Skeletal muscle cell (primary cell): ENCODE results near the gene SMIM31.

Experiments used
- DNase-seq: peaks from one replicate; pipeline ENCODE4 v3.0.0-alpha.2; 2010; ENCODE audit warnings: low read depth
- H3K4me3 ChIP-seq: 2 replicates; pipeline ENCODE4 v1.5.1; 2011; ENCODE audit warnings: low read depth, mild to moderate bottlenecking, control low read depth, low read length, moderate library complexity

Gene SMIM31

GRCh38 chr4:164779811-164780216 lies 25.9 kb downstream of the SMIM31 start:
- DNase-seq, result peak; percentile 5
- H3K4me3 ChIP-seq, result no peak overlapping the region

DNA sequence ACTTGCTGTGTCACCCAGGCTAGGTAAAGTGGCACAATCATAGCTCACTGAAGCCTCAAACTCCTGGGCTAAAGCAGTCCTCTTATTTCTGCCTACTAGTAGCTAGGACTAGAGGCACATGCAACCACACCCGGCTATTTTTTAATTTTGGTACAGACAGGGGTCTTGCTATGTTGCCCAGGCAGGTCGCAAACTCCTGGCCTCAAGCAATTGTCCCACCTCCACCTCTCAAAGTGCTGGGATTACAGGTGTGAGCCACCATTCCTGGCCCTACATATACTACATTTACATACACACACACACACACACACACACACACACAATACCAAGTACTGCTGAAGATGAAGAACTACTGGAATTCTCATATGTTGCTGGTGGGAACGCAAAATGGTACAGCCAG lies 26.9 kb downstream of the SMIM31 start:
- no peak for DNase-seq
- H3K4me3 ChIP-seq, result no peak overlapping the region

- DNase-seq, result no peak
- H3K4me3 ChIP-seq, result no peak overlapping the region
These were observed 30.0 kb downstream of the SMIM31 start for GRCh38 chr4:164783976-164784375.

- H3K4me3 ChIP-seq, result no peak overlapping the region
- DNase-seq, result no peak
These were observed 35.1 kb downstream of the SMIM31 start for GRCh38 chr4:164789047-164789446.

DNA sequence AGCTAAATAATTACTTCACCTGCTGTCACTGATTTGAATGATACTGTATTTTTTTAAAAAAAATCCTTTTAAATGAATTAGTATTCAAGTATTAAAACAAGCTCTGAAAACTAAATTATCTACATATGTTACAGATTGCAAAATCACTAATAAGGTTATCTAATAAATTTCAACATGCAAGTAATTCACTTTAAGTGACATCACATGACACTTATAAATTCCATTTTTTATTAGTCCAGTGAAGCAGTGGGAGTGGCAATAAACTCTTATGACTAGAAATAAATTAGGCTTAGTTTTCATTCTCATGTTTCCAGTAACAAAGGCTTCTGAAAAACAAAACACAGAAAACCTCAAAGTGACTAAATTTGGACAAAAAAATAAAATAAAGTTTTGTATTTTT lies 36.3 kb downstream of the SMIM31 start:
- H3K4me3 ChIP-seq, result no peak overlapping the region
- no peak for DNase-seq

GRCh38 chr4:164799410-164799809 lies 45.5 kb downstream of the SMIM31 start:
- no peak overlapping the region for H3K4me3 ChIP-seq
- no peak for DNase-seq

DNA sequence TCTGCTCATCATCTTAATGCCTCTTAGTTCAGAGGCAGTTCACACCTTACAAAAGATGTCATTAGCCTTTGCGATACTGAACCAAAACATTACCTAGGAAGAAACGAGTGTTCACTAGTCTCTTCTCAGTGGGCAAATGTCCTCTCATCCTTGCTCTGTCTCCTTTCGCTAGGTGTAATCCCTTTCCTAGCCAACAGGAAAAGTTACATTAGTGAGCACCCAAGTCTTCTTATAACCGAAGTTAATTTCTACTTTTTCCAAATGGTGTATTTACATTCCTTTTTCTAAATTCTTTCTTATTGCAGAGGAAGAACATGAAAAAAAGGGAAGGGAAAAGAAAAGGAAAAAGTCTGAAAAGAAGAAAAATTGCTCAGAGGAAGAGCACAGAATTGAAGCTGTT lies 46.9 kb downstream of the SMIM31 start:
- no peak overlapping the region for H3K4me3 ChIP-seq
- no peak for DNase-seq

GRCh38 chr4:164802301-164802901 lies 48.5 kb downstream of the SMIM31 start:
- no peak for DNase-seq
- no peak overlapping the region for H3K4me3 ChIP-seq

GRCh38 chr4:164803702-164804101 lies 49.8 kb downstream of the SMIM31 start:
- H3K4me3 ChIP-seq, result no peak overlapping the region
- DNase-seq, result no peak

GRCh38 chr4:164807611-164808010 lies 53.7 kb downstream of the SMIM31 start:
- no peak for DNase-seq
- no peak overlapping the region for H3K4me3 ChIP-seq

DNA sequence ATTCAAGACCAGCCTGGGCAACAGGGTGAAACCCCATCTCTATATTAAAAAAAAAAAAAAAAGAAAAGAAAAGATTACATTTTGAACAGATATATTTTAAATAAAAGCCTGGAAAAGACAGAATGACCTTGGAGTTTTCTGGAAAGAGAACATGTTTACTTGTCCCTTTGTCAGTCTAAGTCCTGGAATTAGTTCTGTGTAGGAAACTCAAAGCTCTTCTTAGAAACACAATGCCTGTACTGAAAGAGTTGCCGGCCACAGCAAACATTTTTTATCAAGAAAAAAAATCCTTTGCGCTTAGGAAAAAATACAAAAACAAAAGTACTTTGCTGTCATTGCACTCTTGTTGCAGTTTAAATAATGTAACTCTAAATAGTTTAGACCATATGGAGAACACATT lies 59.6 kb downstream of the SMIM31 start:
- no peak overlapping the region for H3K4me3 ChIP-seq
- DNase-seq, result no peak

- no peak for DNase-seq
- H3K4me3 ChIP-seq, result no peak overlapping the region
These were observed 61.8 kb downstream of the SMIM31 start for GRCh38 chr4:164815711-164816110.

DNA sequence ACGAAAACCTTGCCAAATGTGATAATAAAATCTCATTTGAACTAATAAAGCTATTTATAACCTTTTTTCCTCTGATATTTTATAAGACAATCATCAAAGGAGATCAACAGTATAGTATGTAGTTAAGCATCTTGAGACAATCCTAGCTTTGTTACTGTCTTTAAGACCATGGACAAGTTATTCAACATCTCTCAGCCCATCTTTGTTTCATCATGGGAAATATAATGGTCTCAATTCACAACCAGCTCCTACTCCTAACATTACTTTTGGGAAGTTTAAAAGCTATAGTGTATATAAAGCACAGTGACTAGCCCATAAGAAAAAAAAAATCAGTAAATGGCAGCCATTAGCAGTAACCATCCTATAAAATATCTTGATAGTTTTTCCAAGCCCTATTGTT lies 65.4 kb downstream of the SMIM31 start:
- DNase-seq, result no peak
- H3K4me3 ChIP-seq, result no peak overlapping the region

DNA sequence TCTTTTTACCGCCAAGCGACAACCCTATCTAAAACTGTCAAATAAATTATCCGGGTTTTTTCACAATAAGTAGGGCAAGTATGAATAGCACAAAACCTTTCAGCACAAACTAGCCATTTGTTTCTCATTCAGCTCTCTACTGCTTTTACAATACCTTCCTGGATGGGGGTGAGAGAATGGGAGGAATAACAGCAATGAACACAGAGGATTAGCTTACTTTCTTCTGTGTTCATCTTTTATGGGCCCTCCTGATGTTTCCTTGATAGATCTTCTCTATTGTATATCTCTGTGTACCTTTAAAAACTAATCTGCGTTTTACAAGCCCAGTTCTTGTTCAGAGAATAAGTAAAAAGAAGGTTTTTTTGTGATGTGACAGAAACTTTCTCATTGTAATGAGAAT lies 67.8 kb downstream of the SMIM31 start:
- no peak for DNase-seq
- H3K4me3 ChIP-seq, result no peak overlapping the region

- DNase-seq, result no peak
- no peak overlapping the region for H3K4me3 ChIP-seq
These were observed 70.7 kb downstream of the SMIM31 start for GRCh38 chr4:164824581-164824980.

- no peak overlapping the region for H3K4me3 ChIP-seq
- no peak for DNase-seq
These were observed 75.0 kb downstream of the SMIM31 start for GRCh38 chr4:164828955-164829354.

- no peak for DNase-seq
These were observed 92.6 kb downstream of the SMIM31 start for GRCh38 chr4:164846566-164846965.

DNA sequence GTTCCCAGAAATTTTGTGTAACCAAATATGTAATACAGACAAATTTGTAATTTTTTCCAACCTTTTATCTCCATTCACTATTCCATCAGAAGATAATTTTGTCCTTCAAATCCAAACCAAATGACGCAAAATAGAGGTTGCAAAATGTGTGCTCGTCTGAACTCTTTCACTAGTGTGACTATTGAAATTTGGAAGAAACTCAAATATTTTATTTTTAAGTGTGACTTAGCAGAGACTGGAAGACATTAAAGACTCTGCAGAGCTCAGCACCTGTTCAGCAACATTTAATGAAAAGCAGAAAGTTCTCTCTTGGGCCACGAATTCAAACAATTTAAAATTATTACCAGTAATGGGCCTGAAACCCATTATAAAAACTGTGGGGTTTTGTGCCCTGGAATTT lies 93.1 kb downstream of the SMIM31 start:
- no peak for DNase-seq
- no peak overlapping the region for H3K4me3 ChIP-seq

More at GRCh38 chr4:164846566-164846965, 92.6 kb downstream of the SMIM31 start:
- no peak overlapping the region for H3K4me3 ChIP-seq

- no peak for DNase-seq
- H3K4me3 ChIP-seq, result no peak overlapping the region
These were observed 94.2 kb downstream of the SMIM31 start for GRCh38 chr4:164847967-164848649.
